T47D (cell line): Measurements from ENCODE around the gene GID4.

Source experiments
- DNase-seq, 2 experiments: peaks; one replicate each; pipeline versions ENCODE4 v3.0.0 to v3.0.0-alpha.2; 2011 to 2012; ENCODE audit warnings: low read depth in 1 of 2, low spot score in 1 of 2
- JUND ChIP-seq: IDR thresholded peaks from 2 replicates; pipeline ENCODE4 v1.6.1; 2012; ENCODE audit warnings: low read depth
- in situ Hi-C: cut with HindIII; loops from 2 replicates; pipeline ENCODE4 v1.10.0; 2016; ENCODE audit warnings: low sequenced_read_pairs, low pct_unique_long_range_greater_than_20kb

GID4 gene

GRCh38 chr17:18071751-18072150, 32.5 kb downstream of the GID4 start:
- DNase-seq, result no peak
- in situ Hi-C loops, result no loop called here
- TF ChIP-seq JUND, result no peak

DNA sequence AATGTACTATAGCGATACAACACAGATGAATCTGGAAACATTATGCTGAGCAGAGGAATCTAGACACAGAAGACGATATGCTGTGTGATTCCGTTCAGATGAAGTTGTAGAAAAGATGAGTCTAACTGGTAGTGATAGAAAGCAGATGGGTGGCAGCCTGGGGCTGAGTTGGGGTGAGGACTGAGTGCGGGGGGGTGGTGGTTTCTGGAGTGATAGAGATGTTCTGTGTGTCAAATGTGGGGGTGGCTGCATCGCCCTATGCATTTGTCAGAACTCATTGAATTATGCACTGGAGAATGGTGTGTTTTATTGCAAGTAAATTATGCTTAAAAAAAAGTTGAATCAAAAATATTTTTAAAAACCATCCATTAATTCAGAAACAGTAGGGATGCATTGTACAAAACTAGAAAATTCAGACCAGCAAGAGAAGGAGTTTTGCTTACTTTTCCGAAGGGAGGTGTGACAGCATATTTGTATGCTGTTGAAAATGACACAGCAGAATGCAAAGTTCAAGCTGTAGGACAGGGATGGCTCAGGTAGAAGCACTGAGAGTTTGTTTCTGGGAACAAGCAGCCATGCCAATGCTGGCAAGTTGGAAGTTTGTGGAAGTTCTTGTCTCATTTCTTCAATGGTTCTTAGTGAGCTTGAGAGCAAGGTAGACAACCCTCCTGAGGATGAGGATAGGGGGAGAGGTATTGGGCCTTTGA, 35.5 kb downstream of the GID4 start:
- in situ Hi-C loops, result no loop called here
- DNase-seq, result no peak
- no peak for TF ChIP-seq JUND

DNA sequence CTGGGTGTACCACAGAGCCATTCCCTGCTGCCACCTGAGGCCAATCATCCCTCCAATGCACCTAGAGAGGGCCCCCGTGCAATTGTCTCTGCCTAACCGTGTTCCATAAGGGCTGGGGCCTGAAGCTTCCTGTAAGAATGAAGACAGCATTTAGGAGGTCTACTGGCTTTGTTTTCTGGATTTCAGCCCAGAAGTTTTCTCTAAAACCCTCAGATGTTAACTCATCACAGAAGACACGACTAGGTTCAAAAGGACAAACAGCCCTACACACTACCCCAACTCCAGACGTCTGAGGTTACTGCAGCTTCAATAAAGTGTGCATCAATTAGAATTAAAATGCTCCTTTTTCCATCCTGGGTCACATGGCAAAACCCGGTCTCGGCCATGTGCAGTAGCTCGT, 37.7 kb downstream of the GID4 start:
- no peak for TF ChIP-seq JUND
- in situ Hi-C loops, result no loop called here

GRCh38 chr17:18079543-18079942, 40.3 kb downstream of the GID4 start:
- no peak for TF ChIP-seq JUND
- in situ Hi-C loops, result no loop called here
- no peak for DNase-seq

More for the DNA sequence above, 37.7 kb downstream of the GID4 start:
- no peak for DNase-seq

GRCh38 chr17:18084256-18084655, 45.0 kb downstream of the GID4 start:
- in situ Hi-C loops, result no loop called here
- no peak for TF ChIP-seq JUND

GRCh38 chr17:18087610-18088491, 48.6 kb downstream of the GID4 start, which contains the start of gene DRG2:
Gene DRG2, plus strand, starts transcription at chr17:18087948. Its CDS starts 76 bp downstream, at chr17:18088024.
- TF ChIP-seq JUND, result no peak
- in situ Hi-C loops, result no loop called here
- peak; percentile 80 to 92 for DNase-seq

More at GRCh38 chr17:18084256-18084655, 45.0 kb downstream of the GID4 start:
- no peak for DNase-seq

DNA sequence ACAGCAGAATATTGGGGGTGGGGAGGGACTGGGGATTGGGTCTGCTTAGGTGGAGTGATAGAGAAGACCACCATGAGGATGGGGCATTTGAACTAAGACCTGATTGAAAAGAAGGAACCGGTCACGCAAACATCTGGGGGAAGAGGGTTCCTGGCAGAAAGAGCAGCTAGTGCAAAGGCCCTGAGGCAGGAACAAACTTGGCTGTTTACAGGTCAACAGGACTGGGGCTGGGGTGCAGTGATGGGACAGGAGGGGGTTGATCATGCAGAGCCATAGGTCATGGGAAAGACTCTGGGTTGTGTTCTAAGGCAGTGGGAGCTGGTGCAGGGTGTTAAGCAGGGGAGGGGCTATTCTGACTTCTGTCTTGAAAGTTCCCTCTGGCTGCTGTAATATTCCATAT, 50.4 kb downstream of the GID4 start:
- TF ChIP-seq JUND, result no peak
- in situ Hi-C loops, result no loop called here
- DNase-seq, result no peak

DNA sequence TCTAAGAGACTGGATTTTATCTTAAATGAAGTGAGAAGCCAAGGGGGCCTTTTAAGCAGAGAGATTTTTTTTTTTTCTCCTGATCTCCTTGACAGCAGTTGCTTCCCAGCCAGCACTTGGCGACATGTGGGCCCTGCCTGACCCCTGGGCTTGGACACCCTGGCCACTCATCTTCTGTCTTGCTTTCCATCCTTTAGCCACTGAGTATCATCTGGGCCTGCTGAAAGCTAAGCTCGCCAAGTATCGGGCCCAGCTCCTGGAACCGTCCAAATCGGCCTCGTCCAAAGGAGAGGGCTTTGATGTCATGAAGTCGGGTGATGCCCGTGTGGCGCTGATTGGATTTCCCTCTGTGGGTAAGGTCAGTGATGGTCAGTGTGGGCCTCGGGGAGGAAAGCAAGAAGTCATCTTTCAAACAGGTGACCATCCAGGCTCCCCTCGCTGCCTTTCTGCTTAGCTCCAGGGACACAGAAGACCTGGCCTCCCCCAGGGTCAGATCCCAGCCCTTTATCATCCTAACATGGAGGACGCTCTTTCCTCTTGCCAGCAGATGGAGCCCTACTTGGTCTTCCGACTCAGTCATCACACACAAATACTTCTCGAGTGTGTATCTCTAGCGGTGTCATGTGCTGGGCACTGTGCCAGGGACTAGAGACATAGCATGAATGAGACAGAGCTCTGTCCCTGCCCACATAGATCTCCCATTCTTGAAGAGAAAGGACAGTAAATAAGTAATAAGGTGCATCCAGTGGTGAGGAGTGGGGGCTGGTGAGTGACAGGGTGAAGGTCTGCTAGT, 54.6 kb downstream of the GID4 start:
- peak in 1 of 2 experiments; percentile 36 for DNase-seq
- TF ChIP-seq JUND, result no peak
- in situ Hi-C loops, result no loop called here

DNA sequence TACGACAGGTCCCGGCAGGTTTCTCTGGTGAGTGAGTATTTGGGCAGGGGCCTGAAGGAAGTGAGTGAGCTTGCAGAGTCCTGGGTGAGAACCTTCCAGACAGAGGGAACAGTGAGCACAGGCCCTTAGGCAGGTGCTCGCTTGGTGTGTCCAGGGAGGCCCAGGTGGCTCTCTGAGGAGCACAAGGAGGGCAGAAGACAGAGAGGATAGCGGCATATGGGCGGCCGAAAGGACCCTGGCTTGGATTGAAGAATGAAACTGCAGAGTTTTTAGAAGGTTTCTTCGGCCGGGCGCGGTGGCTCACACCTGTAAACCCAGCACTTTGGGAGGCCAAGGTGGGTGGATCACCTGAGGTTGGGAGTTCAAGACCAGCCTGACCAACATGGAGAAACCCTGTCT, 55.2 kb downstream of the GID4 start:
- in situ Hi-C loops, result no loop called here
- DNase-seq, result no peak
- TF ChIP-seq JUND, result no peak

DNA sequence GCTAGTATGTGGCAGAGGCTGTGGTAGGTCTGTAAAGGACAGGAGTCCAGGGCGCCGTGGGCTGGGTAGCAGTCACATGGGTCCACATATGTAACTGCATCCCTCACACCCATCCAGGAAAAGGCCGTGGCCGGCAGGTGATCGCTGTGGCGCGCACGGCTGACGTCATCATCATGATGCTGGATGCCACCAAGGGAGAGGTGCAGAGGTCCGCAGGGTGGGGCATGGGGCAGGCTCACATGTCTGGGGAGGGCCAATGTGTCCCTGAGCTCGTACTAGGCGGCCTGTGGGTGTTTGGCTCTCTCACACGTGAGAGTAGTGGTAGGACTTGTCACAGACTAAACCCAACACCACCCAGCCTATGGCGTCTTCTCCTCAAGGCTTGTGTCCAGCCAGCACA, 60.3 kb downstream of the GID4 start:
- no peak for DNase-seq
- TF ChIP-seq JUND, result no peak
- in situ Hi-C loops, result no loop called here

GRCh38 chr17:18100616-18101015, 61.4 kb downstream of the GID4 start:
- in situ Hi-C loops, result no loop called here
- no peak for TF ChIP-seq JUND
- DNase-seq, result no peak

DNA sequence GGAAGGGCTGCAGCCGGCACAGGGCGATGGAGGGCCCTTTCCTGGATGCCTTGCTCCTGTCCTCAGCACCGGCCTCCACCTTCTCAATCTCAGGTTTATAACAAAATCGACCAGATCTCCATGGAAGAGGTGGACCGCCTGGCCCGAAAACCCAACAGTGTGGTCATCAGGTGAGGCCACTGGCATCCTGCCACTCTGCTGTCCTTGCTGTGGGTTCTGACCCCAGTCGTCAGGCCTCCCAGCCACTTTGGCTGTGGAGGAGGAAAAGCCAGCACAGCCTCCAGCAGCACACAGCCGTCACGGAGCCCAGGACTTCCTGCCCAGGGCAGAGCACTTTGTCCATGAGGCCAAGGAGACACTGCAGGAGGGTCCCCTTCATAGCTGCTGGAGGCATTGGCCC, 62.6 kb downstream of the GID4 start:
- in situ Hi-C loops, result no loop called here
- TF ChIP-seq JUND, result no peak
- DNase-seq, result no peak

DNA sequence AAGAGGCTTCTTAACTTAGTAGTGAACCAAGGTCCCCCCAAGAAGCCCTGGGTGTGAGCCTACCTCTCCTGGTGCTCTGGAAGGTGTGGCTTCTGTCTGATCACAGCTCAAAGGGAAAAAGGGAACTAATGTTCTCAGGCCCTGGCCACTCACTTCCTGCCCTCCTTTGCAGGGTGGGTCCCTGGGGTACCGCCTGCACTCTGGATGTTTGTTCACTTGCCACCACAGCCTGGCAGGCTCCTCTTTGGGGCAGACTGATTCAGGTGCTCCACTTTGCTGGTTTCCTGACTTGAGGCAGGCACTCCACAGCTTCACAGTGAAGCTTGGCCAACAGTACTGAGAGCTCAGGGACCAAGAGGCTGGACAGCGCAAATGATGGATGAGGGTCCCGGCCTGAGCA, 63.4 kb downstream of the GID4 start:
- no peak for DNase-seq
- TF ChIP-seq JUND, result no peak
- in situ Hi-C loops, result no loop called here
